Muscle of arm (tissue), 12 donors: ENCODE measurements around the gene EDA. TPM values are rescaled to one million over a fixed set of nuclear protein-coding genes. Genes with fewer than 3 reads are reported as not detected.
"Not testable (repeated sequence)": the region's sequence is repeated elsewhere in the genome, so short reads cannot be mapped to it uniquely, and the experiment has no call there.

Source experiments
- DNase-seq: peaks from one replicate; pipeline ENCODE4 v3.0.0-alpha.2; 2013
- polyA plus RNA-seq, 12 donors: library from polyadenylated mRNA; unstranded; fragments of 120-200 nt; gene quantifications; one replicate each; pipeline ENCODE4 v1.2.1, GENCODE V29; 2013; ENCODE audit not compliant: insufficient read length in 12 of 12

The EDA gene
- polyA plus RNA-seq, 12 donors = 17.1 to 29.8 (median 23.5) TPM; not detected in 1

DNA sequence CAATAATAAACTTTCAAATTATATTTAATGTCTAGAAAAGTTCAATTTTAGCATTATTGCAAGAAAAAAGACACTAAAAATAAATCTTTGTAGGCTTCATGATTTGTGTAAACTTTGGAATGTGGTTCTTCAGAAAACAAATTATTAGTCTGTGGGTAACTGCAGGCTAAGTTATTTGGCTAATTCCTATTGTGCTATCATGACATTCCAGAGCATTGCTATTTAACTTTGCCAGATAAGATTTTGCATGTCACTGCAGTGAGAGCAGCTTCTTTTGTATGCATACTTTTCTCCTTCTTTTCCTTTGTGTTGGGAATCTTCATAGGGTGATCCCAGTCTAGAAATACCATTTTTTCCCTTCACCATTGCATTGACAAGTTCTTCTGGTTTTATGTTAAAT, 303.8 kb downstream of the EDA start:
- no peak for DNase-seq

DNA sequence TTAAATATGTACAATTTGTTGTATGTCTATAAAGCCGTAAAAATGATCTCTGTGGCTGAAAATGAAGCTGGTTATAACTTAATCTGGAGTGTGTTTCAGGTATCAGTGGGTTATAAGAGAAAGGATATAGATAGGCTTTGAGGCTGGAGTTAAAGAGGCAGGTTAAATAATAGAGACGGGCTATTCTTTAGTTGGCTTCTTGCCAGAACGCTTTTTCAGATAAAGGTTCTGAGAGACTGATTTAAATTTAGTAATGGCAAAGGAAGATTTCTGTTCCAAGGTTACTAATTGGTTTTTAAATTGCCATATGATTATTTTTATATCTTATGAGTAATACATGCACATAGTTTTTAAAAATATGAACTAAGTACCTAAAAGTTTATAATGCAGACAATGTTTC, 316.4 kb downstream of the EDA start:
- DNase-seq = no peak

GRCh38 chrX:69948276-69948797, 332.4 kb downstream of the EDA start:
- DNase-seq = no peak

DNA sequence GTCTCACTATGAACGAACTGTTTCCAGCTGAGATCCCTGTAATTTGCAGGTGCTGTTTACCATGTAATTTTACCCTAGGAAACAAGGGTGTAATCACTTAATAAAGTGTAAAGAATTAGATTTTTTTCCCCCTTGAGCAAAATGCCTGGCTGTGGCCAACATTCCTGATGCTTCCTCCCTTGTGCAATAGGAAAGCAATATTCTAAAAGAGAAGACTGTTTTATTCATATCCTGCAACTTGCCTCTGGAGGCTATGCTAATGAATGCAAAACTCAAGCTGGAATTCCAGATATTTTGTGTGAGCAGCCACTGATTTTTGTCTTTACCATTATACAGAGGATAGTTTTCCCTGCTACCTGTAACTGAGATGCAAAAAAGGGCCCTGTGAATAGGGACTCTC, 335.8 kb downstream of the EDA start:
- DNase-seq = peak; percentile 21

GRCh38 chrX:69959712-69960111, 343.8 kb downstream of the EDA start:
- DNase-seq = no peak

GRCh38 chrX:69961365-69962072, 345.6 kb downstream of the EDA start:
- no peak for DNase-seq

DNA sequence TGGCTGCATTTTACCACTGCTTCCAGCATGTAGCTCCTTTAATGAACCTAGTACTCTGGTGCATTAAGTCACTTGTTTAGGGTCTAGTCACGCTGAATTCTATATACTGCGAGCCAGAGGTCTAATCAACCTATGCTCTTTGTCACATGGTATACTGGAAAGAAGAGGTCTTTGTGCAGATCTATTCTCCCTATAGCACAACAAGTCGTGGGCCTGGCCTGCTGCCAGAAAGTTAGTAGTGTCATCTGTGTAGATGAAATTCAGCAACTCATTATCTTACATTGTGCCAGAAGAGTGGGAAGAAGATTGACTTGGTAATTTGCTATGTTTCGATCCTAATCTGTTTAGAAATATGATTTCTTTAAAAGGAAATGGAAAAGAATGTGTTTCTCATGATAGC, 353.0 kb downstream of the EDA start:
- peak; percentile 34 for DNase-seq

DNA sequence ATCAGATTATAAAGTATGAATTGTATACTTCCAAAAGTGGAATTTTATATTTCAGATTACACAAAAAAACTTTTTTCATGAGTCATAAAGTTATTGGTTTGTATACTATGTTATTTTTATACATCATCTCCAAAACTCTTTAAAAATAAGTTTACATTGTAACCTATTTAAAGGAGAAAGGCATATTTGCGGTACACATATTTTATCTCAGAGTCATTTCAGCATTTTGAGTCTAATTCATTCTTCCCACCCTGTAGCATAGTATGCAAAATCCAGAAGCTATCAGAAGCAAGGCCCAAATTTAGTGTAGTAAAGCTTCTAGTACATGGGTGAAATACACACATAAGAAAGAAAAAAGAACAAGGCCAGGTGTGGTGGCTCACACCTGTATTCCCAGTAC, 353.5 kb downstream of the EDA start:
- DNase-seq = no peak

- DNase-seq = no peak
These were observed 371.8 kb downstream of the EDA start for GRCh38 chrX:69987691-69988090.

DNA sequence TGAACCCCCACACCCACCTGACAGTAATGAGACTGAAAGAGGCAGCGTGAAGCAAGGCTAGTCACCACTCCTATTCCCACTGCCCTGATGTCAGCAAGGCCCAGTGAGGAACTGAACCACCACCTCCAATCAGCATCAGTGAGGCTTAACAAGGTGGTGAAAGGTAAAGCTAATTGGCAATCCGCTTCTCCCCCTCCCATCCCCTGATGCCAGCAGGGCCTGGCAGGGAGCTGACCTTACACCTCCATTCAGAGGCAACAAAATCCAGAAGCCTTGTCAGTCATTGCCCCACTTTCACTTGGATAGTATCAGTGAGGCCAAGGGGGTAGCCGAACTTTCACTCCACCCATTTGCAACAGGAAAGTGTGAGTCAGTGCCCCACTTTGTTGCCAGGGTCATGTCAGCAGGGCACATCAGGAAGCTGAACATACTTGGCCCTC, 373.1 kb downstream of the EDA start:
- DNase-seq = no peak

DNA sequence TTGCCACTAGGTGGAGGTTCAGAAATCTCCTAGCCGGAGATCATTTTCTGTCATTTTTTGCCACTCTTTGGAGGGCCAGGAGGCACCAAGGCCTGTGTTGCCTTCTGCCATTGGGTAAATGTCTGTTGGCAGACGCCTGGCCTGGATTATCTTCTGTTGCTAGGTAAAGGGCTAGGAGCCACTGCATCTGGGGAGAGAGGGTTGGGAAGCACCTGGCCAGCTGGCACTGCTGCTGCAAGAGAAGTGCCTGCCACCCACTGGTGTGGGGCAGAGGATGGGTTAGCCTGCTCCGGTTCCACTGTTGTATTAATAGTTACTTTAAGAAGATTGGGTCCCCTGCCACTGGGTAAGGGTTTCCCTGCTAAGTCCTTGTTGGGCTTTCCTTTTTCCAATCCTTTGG, 375.8 kb downstream of the EDA start:
- no peak for DNase-seq

DNA sequence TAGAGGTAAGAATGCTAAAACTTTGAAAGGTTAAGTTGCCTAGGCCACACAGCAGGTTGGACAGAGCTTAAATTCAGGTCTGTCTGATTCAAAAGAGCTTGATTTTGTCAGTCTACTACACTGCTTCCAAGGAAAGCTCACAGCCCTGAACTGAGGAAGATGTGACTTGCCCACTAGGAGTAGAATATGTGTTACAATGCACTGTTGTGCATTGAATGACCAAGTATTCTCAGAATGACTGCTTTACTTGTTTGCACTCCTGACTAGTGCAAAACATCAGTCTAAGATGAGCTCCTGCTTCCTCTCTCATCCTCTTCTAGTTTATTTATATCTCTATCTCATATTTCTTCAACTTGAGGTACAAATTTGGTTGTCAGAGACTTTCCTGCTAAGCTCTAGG, 377.6 kb downstream of the EDA start:
- DNase-seq = no peak

GRCh38 chrX:69995362-69996112, 379.6 kb downstream of the EDA start:
- peak; percentile 31 for DNase-seq

DNA sequence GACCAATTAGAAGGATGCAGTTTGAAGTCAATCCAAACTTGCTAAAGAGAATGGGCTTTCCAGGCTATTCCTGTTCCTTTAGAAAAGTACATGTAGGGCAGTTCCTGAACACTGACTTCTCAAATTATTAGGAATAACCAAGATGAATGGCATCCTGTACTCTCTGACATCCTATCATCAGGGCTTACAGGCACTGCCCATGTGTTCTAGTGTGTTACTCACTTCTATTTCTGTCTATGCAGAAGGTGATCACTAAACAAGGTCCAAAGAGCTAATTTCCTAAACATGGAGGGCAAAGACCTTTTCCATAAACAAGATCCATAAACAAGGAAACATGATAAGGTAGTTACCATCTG, 380.2 kb downstream of the EDA start:
- no peak for DNase-seq

- DNase-seq = not testable (repeated sequence)
These were observed 382.4 kb downstream of the EDA start for GRCh38 chrX:69998299-69998698.

DNA sequence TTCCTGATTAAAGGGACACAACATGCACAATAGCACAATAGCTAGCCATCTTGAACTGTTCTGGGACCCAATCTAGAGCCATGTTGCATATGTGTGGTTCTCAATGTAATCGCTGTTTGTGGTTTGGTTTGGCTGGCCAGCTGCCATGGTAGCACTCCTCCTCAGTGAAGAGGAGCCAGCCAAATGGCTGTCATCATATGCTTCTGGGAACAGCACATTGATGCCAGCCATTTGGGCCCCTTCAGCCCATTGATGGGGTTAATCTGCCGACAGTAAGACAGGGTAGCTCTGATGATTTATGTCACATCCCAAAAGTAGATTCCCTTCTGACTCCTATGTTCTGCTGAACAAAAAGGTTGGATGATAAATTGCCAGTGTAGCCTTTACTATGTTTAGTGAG, 385.4 kb downstream of the EDA start:
- DNase-seq = no peak

- DNase-seq = no peak
These were observed 385.9 kb downstream of the EDA start for GRCh38 chrX:70001708-70002341.

DNA sequence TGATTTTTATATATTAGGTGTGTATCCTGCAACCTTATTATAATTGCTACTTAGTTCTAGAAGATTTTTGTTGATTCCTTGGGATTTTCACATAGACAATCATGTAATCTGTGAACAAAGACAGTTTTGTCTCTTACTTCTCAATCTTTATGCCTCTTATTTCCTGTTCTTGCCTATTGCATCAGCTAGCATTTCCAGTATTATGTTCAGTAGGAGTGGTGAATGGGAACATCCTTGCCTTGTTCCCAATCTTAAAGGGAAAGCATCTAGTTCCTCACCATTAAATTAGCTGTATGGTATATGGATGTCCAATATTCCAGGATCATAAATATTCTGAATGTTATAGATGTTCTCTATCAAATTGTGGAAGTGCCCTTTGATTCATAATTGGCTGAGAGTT, 392.0 kb downstream of the EDA start:
- no peak for DNase-seq

GRCh38 chrX:70009049-70009448, 393.1 kb downstream of the EDA start:
- no peak for DNase-seq

GRCh38 chrX:70009970-70010369, 394.1 kb downstream of the EDA start:
- DNase-seq = no peak

- DNase-seq = no peak
These were observed 396.8 kb downstream of the EDA start for GRCh38 chrX:70012756-70013155.

DNA sequence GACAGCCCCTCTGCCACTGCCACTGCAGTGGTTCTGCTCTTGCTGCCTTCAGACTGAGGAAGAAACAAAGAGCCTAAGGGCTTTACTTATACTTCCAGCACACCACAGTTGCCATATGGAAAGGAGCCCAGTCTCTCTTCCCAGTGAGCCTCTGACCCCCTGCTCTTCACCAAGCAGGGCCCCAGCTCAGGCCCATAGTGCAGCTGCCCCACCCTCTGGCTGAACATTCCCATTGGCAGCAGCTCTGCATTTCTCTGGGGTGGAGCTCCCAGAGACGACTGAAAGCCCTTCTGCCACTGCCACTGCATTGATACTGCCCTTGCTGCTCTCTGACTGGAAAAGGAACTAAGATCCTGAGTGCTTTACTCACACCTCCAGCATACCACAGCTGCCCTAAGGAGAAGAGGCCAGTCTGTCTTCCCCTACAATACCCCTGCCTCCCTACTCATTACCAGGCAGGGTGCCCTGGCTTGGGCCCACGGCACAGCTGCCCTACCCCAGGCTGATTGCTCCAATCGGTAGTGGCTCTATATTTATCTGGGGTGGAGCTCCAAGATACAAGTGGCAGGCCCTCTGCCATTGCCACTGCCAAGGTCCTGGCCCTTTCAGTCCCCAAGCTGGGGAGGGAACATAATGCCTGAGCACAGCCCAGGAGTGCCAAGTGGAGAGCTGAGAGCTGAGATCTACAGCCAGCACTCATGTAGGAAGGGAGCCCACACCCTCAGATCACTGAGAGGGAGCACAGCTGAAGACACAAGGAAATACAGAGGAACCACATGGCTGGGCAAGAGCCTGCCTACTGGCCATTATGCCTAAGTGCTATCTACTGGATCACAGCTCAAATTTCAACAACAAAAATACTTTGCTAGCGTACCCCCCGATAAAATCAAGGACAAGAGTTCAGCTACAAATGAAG, 397.8 kb downstream of the EDA start:
- DNase-seq = no peak
